K562 (cell line): Measurements from ENCODE around the gene TEDDM1. TPM values are rescaled to one million over a fixed set of nuclear protein-coding genes. Genes with fewer than 3 reads are reported as not detected.

Experiments
- AFF4 ChIP-seq: sonication (generic); formaldehyde crosslinking; IDR thresholded peaks from 2 replicates; pipeline ENCODE4 v1.8.0; 2023; ENCODE audit warnings: mild to moderate bottlenecking, missing genetic modification reagents
- CREBBP ChIP-seq: IDR thresholded peaks from one replicate; pipeline ENCODE4 v1.6.1; 2012; ENCODE audit warnings: low read depth, mild to moderate bottlenecking, control low read depth, inconsistent platforms, low read length
- EP400 ChIP-seq: fragments of 450-650 bp; IDR thresholded peaks from 2 replicates; pipeline ENCODE4 v1.6.1; 2017; ENCODE audit warnings: antibody characterized with exemption, mild to moderate bottlenecking, moderate library complexity
- FOXO4 ChIP-seq: fragments of 450-650 bp; formaldehyde crosslinking; IDR thresholded peaks from 2 replicates; pipeline ENCODE4 v1.4.0; 2020; ENCODE audit warnings: mild to moderate bottlenecking, moderate library complexity
- MAZ ChIP-seq, 2 experiments: fragments of 450-650 bp in 1 of 2; sonication (generic) in 1 of 2; formaldehyde crosslinking; IDR thresholded peaks in 1 of 2; conservative IDR thresholded peaks in 1 of 2; 2 replicates each; pipeline versions ENCODE4 v1.4.0 to v1.5.0; 2020; ENCODE audit warnings: mild to moderate bottlenecking in 1 of 2, missing genetic modification reagents in 1 of 2
- NR1H2 ChIP-seq: sonication (generic); formaldehyde crosslinking; IDR thresholded peaks from 2 replicates; pipeline ENCODE4 v1.4.0; 2020; ENCODE audit warnings: mild to moderate bottlenecking, missing genetic modification reagents
- RBBP5 ChIP-seq: fragments of 200-600 bp; sonication (generic); IDR thresholded peaks from 2 replicates; pipeline ENCODE4 v1.6.1; 2012; ENCODE audit warnings: borderline replicate concordance, mild to moderate bottlenecking, low read length, control low read depth, inconsistent platforms; ENCODE audit not compliant: insufficient read depth, poor library complexity, severe bottlenecking
- RREB1 ChIP-seq: fragments of 250-450 bp; sonication (Bioruptor Pico); IDR thresholded peaks from 2 replicates; pipeline ENCODE4 v1.4.0; 2020
- SETDB1 ChIP-seq: IDR thresholded peaks from one replicate; pipeline ENCODE4 v1.6.1; 2012; ENCODE audit warnings: low read length, control low read depth, inconsistent platforms
- TCF7 ChIP-seq: sonication (generic); IDR thresholded peaks from 2 replicates; pipeline ENCODE4 v1.6.1; 2016; ENCODE audit warnings: antibody characterized with exemption, borderline replicate concordance
- TRIM28 ChIP-seq: fragments of 450-650 bp; IDR thresholded peaks from 2 replicates; pipeline ENCODE4 v1.6.1; 2017
- ZBTB34 ChIP-seq: fragments of 250-450 bp; sonication (Bioruptor Pico); IDR thresholded peaks from 2 replicates; pipeline ENCODE4 v1.8.0; 2021; ENCODE audit warnings: mild to moderate bottlenecking, moderate library complexity
- ZC3H8 ChIP-seq: fragments of 450-650 bp; IDR thresholded peaks from 2 replicates; pipeline ENCODE4 v1.6.1; 2017
- ZNF668 ChIP-seq: fragments of 250-450 bp; sonication (Bioruptor Pico); IDR thresholded peaks from 2 replicates; pipeline ENCODE4 v1.8.0; 2022; ENCODE audit warnings: mild to moderate bottlenecking, inconsistent platforms
- ZNF79 ChIP-seq: fragments of 250-450 bp; sonication (Bioruptor Pico); IDR thresholded peaks from 2 replicates; pipeline ENCODE4 v1.4.0; 2020; ENCODE audit warnings: low read depth, mild to moderate bottlenecking, moderate library complexity
- polyA plus RNA-seq, 8 experiments: library from polyadenylated mRNA; depleted of rRNA in 4 of 8; stranded (reverse) in 5 of 8; unstranded in 3 of 8; fragments of >200 nt; fragmentation: Nextera tagmentation in 2 of 8; fragmentation: Illumina TruSeq in 1 of 8; extraction: Ambion mirVana in 2 of 8; extraction: Trizol in 1 of 8; gene quantifications; 2 replicates each; pipeline versions ENCODE4 v1.2.1 to v1.2.3, GENCODE V29; 2011 to 2014; ENCODE audit warnings: inconsistent platforms in 1 of 8, missing spikeins in 1 of 8
- total RNA-seq, 7 experiments: library from RNA; depleted of rRNA in 6 of 7; stranded (reverse); fragments of >200 nt in 6 of 7; fragmentation: Illumina TruSeq in 2 of 7; extraction: Trizol in 2 of 7; gene quantifications; 2 replicates each; pipeline versions ENCODE4 v1.2.1 to v1.2.3, GENCODE V29; 2011 to 2021; ENCODE audit warnings: low replicate concordance in 1 of 7

Gene TEDDM1
- total and polyA plus RNA-seq, 9 of the 15 experiments (the other 6 are each of a cell fraction or from before 2014, with no cell fraction given), result not detected

- TF ChIP-seq SETDB1, result peak; percentile 73
- TF ChIP-seq CREBBP, result no peak
- peak; percentile 45; the same call in 1 of the 2 replicates for TF ChIP-seq RREB1 (CRISPR knock-in tag)
- TF ChIP-seq TRIM28, result no peak
- TF ChIP-seq ZBTB34 (CRISPR knock-in tag), result no peak
- TF ChIP-seq ZNF79 (CRISPR knock-in tag), result no peak
- peak; percentile 31; the same call in 1 of the 2 replicates for TF ChIP-seq TCF7
- TF ChIP-seq ZNF668 (CRISPR knock-in tag), result no peak
- peak; percentile 73 for TF ChIP-seq RBBP5
- peak; percentile 54 for TF ChIP-seq NR1H2 (CRISPR knock-in tag)
- TF ChIP-seq ZC3H8, result no peak
- peak; percentile 98 for TF ChIP-seq AFF4 (CRISPR knock-in tag)
- 0 out of 2 replicates have a peak, but pooled peaks have one; percentile 9 for TF ChIP-seq FOXO4 (CRISPR knock-in tag)
- peak; percentile 27 to 89; a peak in 3 of 4 replicates for TF ChIP-seq MAZ (CRISPR knock-in tag; conservative IDR thresholded peaks at IDR 0.05 in 1 of 2, IDR thresholded peaks at IDR 0.05 in 1 of 2)
- TF ChIP-seq EP400, result peak; percentile 82; the same call in 1 of the 2 replicates
These were observed 9.0 kb downstream of the TEDDM1 start, which contains the start of gene GLUL (continued) for GRCh38 chr1:182391362-182392049.
